ENCODE results near the gene RAD18. TPM values are rescaled to one million over a fixed set of nuclear protein-coding genes. Genes with fewer than 3 reads are reported as not detected.

Gene RAD18
- total RNA-seq, 6 donors from 2014 or later = 2.6 to 16.2 (median 7.7) TPM

- ATAC-seq (ENCODE audit: low FRiP score in 2 of 2) (no peak), DNase-seq (no peak)
- TF ChIP-seq POLR2A (IDR thresholded peaks at IDR 0.05) = no peak
- no peak for TF ChIP-seq POLR2AphosphoS5 (IDR thresholded peaks at IDR 0.05)
- TF ChIP-seq EP300 (IDR thresholded peaks at IDR 0.05) = no peak
- TF ChIP-seq CTCF (IDR thresholded peaks at IDR 0.05) = no peak
- no peak overlapping the region for H3K27ac ChIP-seq
- peaks cover 8 to 14% (median 10%) of the 10 kb centered on the region in 4 donors for H3K4me1 ChIP-seq
- H3K4me3 ChIP-seq = no peak overlapping the region
- 81 to 85% methylated on average over 11 of the region's 11 CpGs for WGBS, 2 donors
- no peaks in the 10 kb centered on the region for H3K9me3 ChIP-seq
- H3K27me3 ChIP-seq = no peaks in the 10 kb centered on the region
- H3K36me3 ChIP-seq = no peaks in the 10 kb centered on the region
Observed at GRCh38 chr3:8964436-8965370, 1.4 kb upstream of the RAD18 start.

- DNase-seq (no peak), ATAC-seq (ENCODE audit: low FRiP score in 2 of 2) (no peak)
- peaks cover 8 to 14% (median 10%) of the 10 kb centered on the region in 4 donors for H3K4me1 ChIP-seq
- H3K27ac ChIP-seq = peak overlapping the region in 1 of 4 donors; percentile 76
- WGBS, 2 donors = 31 to 39% methylated on average over 6 of the region's 6 CpGs
- peaks cover 0 to 3% (median 0%) of the 10 kb centered on the region in 4 donors for H3K36me3 ChIP-seq
- no peak for TF ChIP-seq POLR2A (IDR thresholded peaks at IDR 0.05)
- no peak for TF ChIP-seq EP300 (IDR thresholded peaks at IDR 0.05)
- TF ChIP-seq POLR2AphosphoS5 (IDR thresholded peaks at IDR 0.05) = no peak
- no peaks in the 10 kb centered on the region for H3K9me3 ChIP-seq
- H3K4me3 ChIP-seq = peak overlapping the region in 3 of 4 donors; percentile 85 to 88 (median 87)
- H3K27me3 ChIP-seq = no peaks in the 10 kb centered on the region
Observed at GRCh38 chr3:8962226-8962861, 928 bp downstream of the RAD18 start.

GRCh38 chr3:8959668-8960067 lies 3.6 kb downstream of the RAD18 start:
- DNase-seq (no peak), ATAC-seq (ENCODE audit: low FRiP score in 2 of 2) (no peak)
- TF ChIP-seq POLR2AphosphoS5 (IDR thresholded peaks at IDR 0.05) = no peak
- TF ChIP-seq CTCF (IDR thresholded peaks at IDR 0.05) = no peak
- no peak for TF ChIP-seq EP300 (IDR thresholded peaks at IDR 0.05)
- TF ChIP-seq POLR2A (IDR thresholded peaks at IDR 0.05) = no peak
- Histone ChIP-seq H3K36me3 (peaks cover 0 to 8% (median 0%) of the 10 kb centered on the region in 4 donors), H3K4me1 (peaks cover 8 to 14% (median 10%) of the 10 kb centered on the region in 4 donors), H3K27me3 (no peaks in the 10 kb centered on the region), H3K9me3 (no peaks in the 10 kb centered on the region), H3K27ac (no peak overlapping the region), H3K4me3 (no peak overlapping the region)
- whole genome bisulfite sequencing, 2 donors = 67 to 68% methylated on average over 8 of the region's 8 CpGs

GRCh38 chr3:8954938-8955763 lies 8.1 kb downstream of the RAD18 start:
- H3K4me1 ChIP-seq = no peaks in the 10 kb centered on the region
- H3K27me3 ChIP-seq = no peaks in the 10 kb centered on the region
- no peak for TF ChIP-seq CTCF (IDR thresholded peaks at IDR 0.05)
- no peak for TF ChIP-seq POLR2A (IDR thresholded peaks at IDR 0.05)
- no peak for TF ChIP-seq EP300 (IDR thresholded peaks at IDR 0.05)
- TF ChIP-seq POLR2AphosphoS5 (IDR thresholded peaks at IDR 0.05) = no peak
- H3K27ac ChIP-seq = no peak overlapping the region
- no peaks in the 10 kb centered on the region for H3K9me3 ChIP-seq
- H3K4me3 ChIP-seq = no peak overlapping the region
- ATAC-seq (ENCODE audit: low FRiP score in 2 of 2) (no peak), DNase-seq (no peak)
- H3K36me3 ChIP-seq = peaks cover 0 to 8% (median 0%) of the 10 kb centered on the region in 4 donors
- 75 to 85% methylated on average over 4 of the region's 4 CpGs for WGBS, 2 donors
